ENCODE measurements around the gene ZNF169.
"Not testable (repeated sequence)": the region's sequence is repeated elsewhere in the genome, so short reads cannot be mapped to it uniquely, and the experiment has no call there.

The ZNF169 gene

DNA sequence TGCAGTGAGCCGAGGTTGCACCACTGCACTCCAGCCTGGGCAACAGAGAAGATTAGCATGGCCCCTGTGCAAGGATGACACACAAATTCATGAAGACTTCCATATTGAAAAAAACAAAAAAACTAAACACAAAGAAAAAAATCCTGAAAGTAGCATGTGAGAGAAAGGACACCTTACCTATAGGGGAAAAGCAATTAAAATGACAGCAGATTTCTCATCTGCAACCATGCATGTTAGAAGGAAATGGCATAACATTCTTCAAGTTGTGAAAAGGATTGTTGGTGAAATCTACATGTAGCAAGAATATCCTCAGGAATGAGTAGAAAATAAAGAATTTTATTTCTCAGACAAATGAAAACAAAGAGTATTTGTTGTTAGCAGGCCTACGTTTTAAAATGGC is 13.4 kb upstream of the ZNF169 start:
- H3K9me3 ChIP-seq (ENCODE audit: control insufficient read depth in 2 of 2, low read length in 2 of 2) = no peaks in the 10 kb centered on the region
- H3K27ac ChIP-seq (ENCODE audit: low read depth in 2 of 2, low read length in 2 of 2) = no peak overlapping the region
- no peak overlapping the region for H3K4me3 ChIP-seq (ENCODE audit: low read length in 2 of 2)
- no peaks in the 10 kb centered on the region for H3K4me1 ChIP-seq (ENCODE audit: control insufficient read depth in 2 of 2, insufficient read depth in 2 of 2, low read length in 2 of 2)
- H3K9ac ChIP-seq (ENCODE audit: low read depth in 1 of 2, low read length in 2 of 2) = no peak overlapping the region
- no peaks in the 10 kb centered on the region for H3K36me3 ChIP-seq (ENCODE audit: control insufficient read depth in 2 of 2, insufficient read depth in 2 of 2, low read length in 2 of 2)
- H3K27me3 ChIP-seq (ENCODE audit: control insufficient read depth in 2 of 2, insufficient read depth in 2 of 2, low read length in 2 of 2) = no peaks in the 10 kb centered on the region

DNA sequence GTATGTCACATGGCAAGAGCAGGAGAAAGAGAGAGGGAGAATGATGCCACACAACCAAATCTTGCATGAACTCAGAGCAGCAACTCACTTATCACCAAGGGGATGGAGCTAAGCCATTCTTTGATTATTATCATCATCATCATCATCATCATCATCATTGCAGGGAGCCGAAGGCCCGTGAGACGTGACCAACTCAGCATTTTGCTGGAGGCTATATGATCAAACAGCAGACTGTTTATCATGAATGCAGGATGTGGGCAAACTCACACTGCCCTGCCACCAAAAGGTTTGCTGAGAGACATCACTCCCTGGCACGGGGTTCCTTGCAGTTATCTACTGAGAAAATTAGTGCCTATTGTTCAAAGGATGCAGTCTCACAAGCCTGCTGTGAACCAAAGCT is 8.6 kb upstream of the ZNF169 start:
- no peak overlapping the region for H3K9ac ChIP-seq (ENCODE audit: low read depth in 1 of 2, low read length in 2 of 2)
- no peaks in the 10 kb centered on the region for H3K4me1 ChIP-seq (ENCODE audit: control insufficient read depth in 2 of 2, insufficient read depth in 2 of 2, low read length in 2 of 2)
- no peaks in the 10 kb centered on the region for H3K36me3 ChIP-seq (ENCODE audit: control insufficient read depth in 2 of 2, insufficient read depth in 2 of 2, low read length in 2 of 2)
- H3K27me3 ChIP-seq (ENCODE audit: control insufficient read depth in 2 of 2, insufficient read depth in 2 of 2, low read length in 2 of 2) = no peaks in the 10 kb centered on the region
- H3K4me3 ChIP-seq (ENCODE audit: low read length in 2 of 2) = no peak overlapping the region
- H3K9me3 ChIP-seq (ENCODE audit: control insufficient read depth in 2 of 2, low read length in 2 of 2) = no peaks in the 10 kb centered on the region
- no peak overlapping the region for H3K27ac ChIP-seq (ENCODE audit: low read depth in 2 of 2, low read length in 2 of 2)

DNA sequence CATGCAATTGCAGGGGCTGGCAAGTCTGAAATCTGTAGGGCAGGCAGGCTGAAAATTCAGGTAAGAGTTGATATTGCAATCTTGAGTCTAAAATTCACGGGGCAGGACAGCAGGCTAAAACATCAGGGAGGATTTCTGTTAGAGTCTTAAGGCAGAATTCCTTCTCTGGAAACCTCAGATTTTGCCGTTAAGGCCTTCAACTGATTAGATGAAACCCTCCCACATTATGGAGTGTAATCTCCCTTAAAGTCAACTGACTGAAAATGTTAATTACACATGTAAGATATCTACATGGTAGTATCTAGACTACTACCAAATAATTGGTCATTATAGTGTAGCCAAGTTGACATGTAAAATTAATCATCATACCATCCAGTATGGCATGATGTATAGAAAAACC is 3.1 kb upstream of the ZNF169 start:
- Histone ChIP-seq H3K27ac (ENCODE audit: low read depth in 2 of 2, low read length in 2 of 2) (no peak overlapping the region), H3K9me3 (ENCODE audit: control insufficient read depth in 2 of 2, low read length in 2 of 2) (no peaks in the 10 kb centered on the region), H3K4me1 (ENCODE audit: control insufficient read depth in 2 of 2, insufficient read depth in 2 of 2, low read length in 2 of 2) (peaks cover 2 to 3% of the 10 kb centered on the region in 2 donors), H3K4me3 (ENCODE audit: low read length in 2 of 2) (no peak overlapping the region), H3K9ac (ENCODE audit: low read depth in 1 of 2, low read length in 2 of 2) (no peak overlapping the region), H3K36me3 (ENCODE audit: control insufficient read depth in 2 of 2, insufficient read depth in 2 of 2, low read length in 2 of 2) (no peaks in the 10 kb centered on the region), H3K27me3 (ENCODE audit: control insufficient read depth in 2 of 2, insufficient read depth in 2 of 2, low read length in 2 of 2) (peaks cover 0 to 3% of the 10 kb centered on the region in 2 donors)

DNA sequence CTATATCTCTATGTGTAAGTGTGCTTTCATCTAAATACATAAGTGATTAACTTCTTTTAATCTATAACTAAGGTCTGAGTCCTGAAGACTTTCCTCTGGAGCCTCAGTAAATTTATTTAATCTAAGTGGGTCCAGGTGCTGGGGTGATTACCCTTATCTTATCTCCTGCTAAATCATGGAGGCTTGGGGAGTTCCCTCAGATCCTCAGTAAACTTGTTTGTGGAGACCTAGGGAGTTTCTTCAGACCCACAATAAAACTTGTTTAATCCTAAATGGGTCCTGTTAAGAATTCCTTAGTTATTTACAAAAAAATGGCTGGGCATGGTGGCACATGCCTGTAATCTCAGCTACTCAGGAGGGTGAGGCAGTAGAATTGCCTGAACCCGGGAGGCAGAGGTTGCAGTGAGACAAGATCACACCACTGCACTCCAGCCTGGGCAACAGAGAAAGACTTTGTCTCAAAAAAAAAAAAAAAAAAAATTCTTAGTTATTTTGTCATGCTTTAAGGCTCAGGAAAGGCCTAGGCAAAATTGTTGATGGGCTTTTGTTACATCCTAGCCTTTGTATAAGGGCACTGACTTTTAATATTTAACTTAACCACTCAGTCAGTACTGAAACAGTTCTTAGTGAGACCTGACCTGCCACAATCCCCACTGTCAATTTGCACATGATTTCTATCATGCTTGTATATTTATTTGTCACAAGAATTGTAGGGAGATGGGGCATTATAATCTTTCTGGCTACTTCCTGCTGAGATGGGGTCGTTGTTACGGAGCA is 6.7 kb downstream of the ZNF169 start:
- not testable (repeated sequence) for H3K9ac ChIP-seq (ENCODE audit: low read depth in 1 of 2, low read length in 2 of 2); H3K27me3 ChIP-seq (ENCODE audit: control insufficient read depth in 2 of 2, insufficient read depth in 2 of 2, low read length in 2 of 2); H3K9me3 ChIP-seq (ENCODE audit: control insufficient read depth in 2 of 2, low read length in 2 of 2)

DNA sequence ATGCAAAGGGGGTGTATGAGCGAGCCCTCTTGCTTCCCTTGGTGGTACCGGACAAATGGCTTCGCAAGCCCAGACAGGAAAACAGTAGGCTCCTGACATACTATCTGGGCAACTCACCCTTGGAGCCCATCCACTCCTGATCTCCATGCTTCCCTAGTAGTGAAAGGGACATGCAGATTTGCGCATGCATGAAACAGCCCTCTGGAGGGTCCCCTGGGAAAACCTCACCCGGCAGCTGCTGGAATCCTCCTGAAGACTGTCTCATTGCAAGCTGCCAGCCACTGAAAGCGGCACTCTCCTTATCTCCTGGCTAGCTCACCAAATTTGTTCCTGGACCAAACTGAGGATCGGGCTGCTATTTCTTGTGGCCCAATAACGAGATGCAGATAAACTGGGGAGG is 10.2 kb downstream of the ZNF169 start:
- Histone ChIP-seq H3K36me3 (ENCODE audit: control insufficient read depth in 2 of 2, insufficient read depth in 2 of 2, low read length in 2 of 2) (no peaks in the 10 kb centered on the region), H3K4me1 (ENCODE audit: control insufficient read depth in 2 of 2, insufficient read depth in 2 of 2, low read length in 2 of 2) (peaks cover 5 to 6% of the 10 kb centered on the region in 2 donors), H3K9me3 (ENCODE audit: control insufficient read depth in 2 of 2, low read length in 2 of 2) (no peaks in the 10 kb centered on the region), H3K4me3 (ENCODE audit: low read length in 2 of 2) (no peak overlapping the region), H3K27me3 (ENCODE audit: control insufficient read depth in 2 of 2, insufficient read depth in 2 of 2, low read length in 2 of 2) (no peaks in the 10 kb centered on the region), H3K27ac (ENCODE audit: low read depth in 2 of 2, low read length in 2 of 2) (no peak overlapping the region), H3K9ac (ENCODE audit: low read depth in 1 of 2, low read length in 2 of 2) (no peak overlapping the region)

More for the DNA sequence above, 6.7 kb downstream of the ZNF169 start:
- H3K36me3 ChIP-seq (ENCODE audit: control insufficient read depth in 2 of 2, insufficient read depth in 2 of 2, low read length in 2 of 2); H3K4me3 ChIP-seq (ENCODE audit: low read length in 2 of 2); H3K27ac ChIP-seq (ENCODE audit: low read depth in 2 of 2, low read length in 2 of 2); H3K4me1 ChIP-seq (ENCODE audit: control insufficient read depth in 2 of 2, insufficient read depth in 2 of 2, low read length in 2 of 2): not testable (repeated sequence)

DNA sequence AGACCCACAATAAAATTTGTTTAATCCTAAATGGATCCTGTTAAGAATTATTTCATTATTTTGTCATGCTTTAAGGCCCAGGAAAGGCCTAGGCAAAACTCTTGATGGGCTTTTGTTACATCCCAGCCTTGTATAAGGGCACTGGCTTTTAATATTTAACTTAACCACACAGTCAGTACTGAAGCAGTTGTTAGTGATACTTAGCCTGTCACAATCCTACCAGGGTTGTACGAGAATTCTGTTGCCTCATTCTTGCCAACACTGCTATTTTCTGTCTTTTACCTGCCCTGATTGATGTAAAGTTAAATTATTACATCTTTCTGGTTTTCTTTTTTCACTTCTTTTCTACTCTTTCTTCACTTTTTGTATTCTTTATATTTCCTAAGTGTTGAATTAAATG is 10.9 kb downstream of the ZNF169 start:
- Histone ChIP-seq H3K9me3 (ENCODE audit: control insufficient read depth in 2 of 2, low read length in 2 of 2) (no peaks in the 10 kb centered on the region), H3K9ac (ENCODE audit: low read depth in 1 of 2, low read length in 2 of 2) (no peak overlapping the region), H3K4me3 (ENCODE audit: low read length in 2 of 2) (no peak overlapping the region), H3K36me3 (ENCODE audit: control insufficient read depth in 2 of 2, insufficient read depth in 2 of 2, low read length in 2 of 2) (no peaks in the 10 kb centered on the region), H3K27me3 (ENCODE audit: control insufficient read depth in 2 of 2, insufficient read depth in 2 of 2, low read length in 2 of 2) (no peaks in the 10 kb centered on the region), H3K27ac (ENCODE audit: low read depth in 2 of 2, low read length in 2 of 2) (no peak overlapping the region), H3K4me1 (ENCODE audit: control insufficient read depth in 2 of 2, insufficient read depth in 2 of 2, low read length in 2 of 2) (peaks cover 5 to 6% of the 10 kb centered on the region in 2 donors)

DNA sequence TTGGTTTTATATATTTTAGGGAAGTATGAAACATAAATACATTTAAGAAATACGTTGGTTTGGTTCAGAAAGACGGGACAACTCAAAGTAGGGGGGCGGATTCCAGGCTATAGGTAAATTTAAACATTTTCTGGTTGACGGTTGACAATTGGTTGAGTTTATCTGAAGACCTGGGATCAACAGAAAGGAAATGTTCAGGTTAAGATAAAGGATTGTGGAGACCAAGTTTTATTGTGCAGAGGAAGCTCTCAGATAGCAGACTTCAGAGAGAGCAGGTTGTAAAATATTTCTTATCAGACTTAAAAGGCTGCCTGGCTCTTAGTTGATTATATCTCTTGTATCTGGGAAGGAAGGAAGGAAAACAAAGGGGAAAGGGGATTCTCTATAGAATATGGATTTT is 17.9 kb downstream of the ZNF169 start:
- Histone ChIP-seq H3K4me1 (ENCODE audit: control insufficient read depth in 2 of 2, insufficient read depth in 2 of 2, low read length in 2 of 2) (peaks cover 4 to 12% of the 10 kb centered on the region in 2 donors), H3K36me3 (ENCODE audit: control insufficient read depth in 2 of 2, insufficient read depth in 2 of 2, low read length in 2 of 2) (peaks cover 3 to 15% of the 10 kb centered on the region in 2 donors)
- H3K9ac ChIP-seq (ENCODE audit: low read depth in 1 of 2, low read length in 2 of 2); H3K27me3 ChIP-seq (ENCODE audit: control insufficient read depth in 2 of 2, insufficient read depth in 2 of 2, low read length in 2 of 2); H3K4me3 ChIP-seq (ENCODE audit: low read length in 2 of 2); H3K27ac ChIP-seq (ENCODE audit: low read depth in 2 of 2, low read length in 2 of 2); H3K9me3 ChIP-seq (ENCODE audit: control insufficient read depth in 2 of 2, low read length in 2 of 2): not testable (repeated sequence)

DNA sequence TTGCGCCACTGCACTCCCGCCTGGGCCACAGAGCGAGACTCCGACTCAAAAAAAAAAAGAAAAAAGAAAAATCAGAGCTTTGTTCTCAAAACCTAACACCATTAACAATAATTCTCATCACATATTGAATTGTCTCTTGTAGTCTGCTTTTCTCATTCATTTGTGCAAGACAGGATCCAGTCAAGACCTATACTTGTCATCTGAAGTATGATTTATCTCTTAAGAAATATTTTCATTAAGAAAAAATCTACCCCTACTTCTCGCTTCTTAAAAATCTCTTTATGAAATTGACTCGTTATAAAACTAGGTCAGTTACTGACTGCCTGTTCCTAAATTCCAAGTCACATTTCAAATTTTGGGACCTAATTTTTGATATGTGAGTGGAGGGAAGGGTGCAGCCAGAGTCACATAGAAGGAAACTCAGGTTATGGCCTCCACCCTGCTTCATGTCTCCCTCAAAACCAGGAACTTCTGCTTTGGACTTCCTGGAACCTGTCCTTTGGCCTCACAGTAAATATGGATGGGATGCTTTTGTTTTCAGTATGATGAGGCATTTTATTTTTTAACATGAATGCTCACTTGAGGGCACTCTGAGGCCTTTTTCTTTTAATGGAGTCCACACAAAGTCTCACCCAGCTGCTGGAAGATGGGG is 18.9 kb downstream of the ZNF169 start:
- Histone ChIP-seq H3K4me3 (ENCODE audit: low read length in 2 of 2) (peak overlapping the region in 1 of 2 donors; percentile 41), H3K36me3 (ENCODE audit: control insufficient read depth in 2 of 2, insufficient read depth in 2 of 2, low read length in 2 of 2) (peaks cover 3 to 17% of the 10 kb centered on the region in 2 donors), H3K9me3 (ENCODE audit: control insufficient read depth in 2 of 2, low read length in 2 of 2) (no peaks in the 10 kb centered on the region), H3K9ac (ENCODE audit: low read depth in 1 of 2, low read length in 2 of 2) (peak overlapping the region in 1 of 2 donors; percentile 46), H3K4me1 (ENCODE audit: control insufficient read depth in 2 of 2, insufficient read depth in 2 of 2, low read length in 2 of 2) (peaks cover 4 to 12% of the 10 kb centered on the region in 2 donors), H3K27me3 (ENCODE audit: control insufficient read depth in 2 of 2, insufficient read depth in 2 of 2, low read length in 2 of 2) (no peaks in the 10 kb centered on the region), H3K27ac (ENCODE audit: low read depth in 2 of 2, low read length in 2 of 2) (peak overlapping the region; percentile 77 to 90)

DNA sequence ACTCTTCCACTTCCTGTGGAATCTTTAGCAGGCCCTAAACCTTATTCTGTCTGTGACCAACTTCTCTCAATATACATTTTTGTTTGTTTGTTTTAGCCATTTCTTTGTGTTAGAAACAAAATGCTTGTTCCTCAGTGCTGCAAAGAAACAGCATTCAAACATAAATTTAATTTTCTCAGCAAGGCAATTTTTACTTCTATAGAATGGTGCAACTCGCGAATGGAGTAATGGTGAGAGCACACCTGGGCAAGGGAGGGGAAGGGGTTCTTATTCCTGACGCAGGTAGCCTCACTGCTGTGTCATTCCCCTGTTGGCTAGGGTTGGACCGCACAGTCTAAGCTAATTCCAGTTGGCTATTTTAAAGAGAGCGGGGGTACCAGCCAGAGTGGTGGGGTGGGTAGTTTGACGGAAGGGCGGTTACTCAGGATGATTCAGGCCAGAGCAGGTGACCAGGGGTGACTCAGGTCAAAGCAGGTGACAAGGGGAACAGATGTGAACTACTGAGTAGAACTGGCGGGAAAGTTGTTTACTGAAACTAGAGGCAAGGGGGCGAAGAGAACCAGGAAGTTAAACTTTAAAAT is 21.4 kb downstream of the ZNF169 start:
- Histone ChIP-seq H3K27ac (ENCODE audit: low read depth in 2 of 2, low read length in 2 of 2) (no peak overlapping the region), H3K9me3 (ENCODE audit: control insufficient read depth in 2 of 2, low read length in 2 of 2) (no peaks in the 10 kb centered on the region), H3K27me3 (ENCODE audit: control insufficient read depth in 2 of 2, insufficient read depth in 2 of 2, low read length in 2 of 2) (no peaks in the 10 kb centered on the region), H3K4me1 (ENCODE audit: control insufficient read depth in 2 of 2, insufficient read depth in 2 of 2, low read length in 2 of 2) (peaks cover 4 to 12% of the 10 kb centered on the region in 2 donors), H3K9ac (ENCODE audit: low read depth in 1 of 2, low read length in 2 of 2) (no peak overlapping the region), H3K36me3 (ENCODE audit: control insufficient read depth in 2 of 2, insufficient read depth in 2 of 2, low read length in 2 of 2) (peaks cover 3 to 17% of the 10 kb centered on the region in 2 donors), H3K4me3 (ENCODE audit: low read length in 2 of 2) (no peak overlapping the region)

DNA sequence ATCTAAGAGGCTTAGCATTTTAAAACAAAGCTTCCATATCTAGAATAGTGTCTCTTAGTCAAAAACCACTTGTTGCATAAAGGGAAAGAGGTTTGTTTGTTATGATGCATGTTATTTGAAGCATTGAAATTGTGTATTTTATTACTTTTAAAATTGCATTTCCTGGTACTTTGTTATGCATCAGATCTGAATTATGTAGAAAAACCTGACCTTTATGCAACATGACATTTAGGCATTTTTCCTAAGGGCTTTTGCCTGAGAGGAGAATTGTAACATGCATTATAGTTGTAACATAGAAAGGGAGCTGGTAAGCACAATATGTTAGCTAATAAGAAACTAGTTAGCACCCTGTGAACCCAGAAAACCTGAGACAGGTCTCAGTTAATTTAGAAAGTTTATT is 22.0 kb downstream of the ZNF169 start:
- Histone ChIP-seq H3K36me3 (ENCODE audit: control insufficient read depth in 2 of 2, insufficient read depth in 2 of 2, low read length in 2 of 2) (peaks cover 3 to 17% of the 10 kb centered on the region in 2 donors), H3K27me3 (ENCODE audit: control insufficient read depth in 2 of 2, insufficient read depth in 2 of 2, low read length in 2 of 2) (no peaks in the 10 kb centered on the region), H3K27ac (ENCODE audit: low read depth in 2 of 2, low read length in 2 of 2) (no peak overlapping the region), H3K4me3 (ENCODE audit: low read length in 2 of 2) (no peak overlapping the region), H3K9me3 (ENCODE audit: control insufficient read depth in 2 of 2, low read length in 2 of 2) (no peaks in the 10 kb centered on the region), H3K4me1 (ENCODE audit: control insufficient read depth in 2 of 2, insufficient read depth in 2 of 2, low read length in 2 of 2) (peaks cover 4 to 12% of the 10 kb centered on the region in 2 donors), H3K9ac (ENCODE audit: low read depth in 1 of 2, low read length in 2 of 2) (no peak overlapping the region)

Measured in mucosa of rectum (tissue), 2 donors.